MM.1S (cell line): ENCODE measurements around the gene PRPH2.

Source experiments
- CTCF ChIP-seq: fragments of 300-600 bp; sonication (generic); IDR thresholded peaks from 2 replicates; pipeline ENCODE4 v1.5.1; 2016; ENCODE audit warnings: antibody characterized with exemption, low read length, mixed read lengths
- EZH2 ChIP-seq: fragments of 300-600 bp; sonication (generic); optimal IDR thresholded peaks from 2 replicates; pipeline ENCODE3; 2017; ENCODE audit warnings: low read depth, mild to moderate bottlenecking, antibody characterized with exemption, low read length, mixed read lengths
- EZH2phosphoT487 ChIP-seq: fragments of 300-600 bp; sonication (generic); IDR thresholded peaks from 2 replicates; pipeline ENCODE4 v1.6.1; 2018; ENCODE audit warnings: antibody characterized with exemption, low read length

GRCh38 chr6:42664718-42665117 lies 57.7 kb downstream of the PRPH2 start:
- TF ChIP-seq CTCF (no peak), EZH2phosphoT487 (no peak), EZH2 (no peak)
